ENCODE data around the gene TMPO. TPM values are rescaled to one million over a fixed set of nuclear protein-coding genes. Genes with fewer than 3 reads are reported as not detected.
"Not testable (repeated sequence)": the region's sequence is repeated elsewhere in the genome, so short reads cannot be mapped to it uniquely, and the experiment has no call there.

TMPO gene
- total RNA-seq, 2 donors from 2014 or later, result 236 to 248 TPM

DNA sequence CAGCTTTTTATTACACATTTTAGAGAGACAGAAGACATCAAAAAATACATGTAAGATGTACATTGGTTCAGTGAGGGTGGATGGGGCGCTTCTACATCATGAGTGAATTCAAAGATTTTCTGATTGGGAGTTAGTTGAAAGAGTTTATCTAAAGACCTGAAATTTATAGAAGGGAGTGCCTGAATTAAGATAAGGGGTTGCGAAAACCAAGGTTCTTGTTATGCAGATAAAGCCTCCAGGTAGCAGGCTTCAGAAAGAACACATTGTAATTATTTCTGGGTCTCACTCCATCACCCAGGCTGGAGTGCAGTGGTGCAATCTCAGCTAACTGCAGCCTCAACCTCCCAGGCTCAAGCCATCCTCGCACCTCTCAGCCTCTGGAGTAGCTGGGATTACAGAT lies 26.2 kb upstream of the TMPO start:
- Mint-ChIP-seq H3K4me1 (ENCODE audit: low read depth) (peaks cover 25% of the 10 kb centered on the region), H3K27me3 (ENCODE audit: low read depth) (no peaks in the 10 kb centered on the region), H3K36me3 (ENCODE audit: insufficient read depth in 2 of 2) (no peaks in the 10 kb centered on the region), H3K4me3 (no peak overlapping the region), H3K27ac (no peak overlapping the region), H3K9me3 (no peaks in the 10 kb centered on the region)
- DNase-seq (no peak), ATAC-seq (replicated peaks in 1 of 2) (no peak)

DNA sequence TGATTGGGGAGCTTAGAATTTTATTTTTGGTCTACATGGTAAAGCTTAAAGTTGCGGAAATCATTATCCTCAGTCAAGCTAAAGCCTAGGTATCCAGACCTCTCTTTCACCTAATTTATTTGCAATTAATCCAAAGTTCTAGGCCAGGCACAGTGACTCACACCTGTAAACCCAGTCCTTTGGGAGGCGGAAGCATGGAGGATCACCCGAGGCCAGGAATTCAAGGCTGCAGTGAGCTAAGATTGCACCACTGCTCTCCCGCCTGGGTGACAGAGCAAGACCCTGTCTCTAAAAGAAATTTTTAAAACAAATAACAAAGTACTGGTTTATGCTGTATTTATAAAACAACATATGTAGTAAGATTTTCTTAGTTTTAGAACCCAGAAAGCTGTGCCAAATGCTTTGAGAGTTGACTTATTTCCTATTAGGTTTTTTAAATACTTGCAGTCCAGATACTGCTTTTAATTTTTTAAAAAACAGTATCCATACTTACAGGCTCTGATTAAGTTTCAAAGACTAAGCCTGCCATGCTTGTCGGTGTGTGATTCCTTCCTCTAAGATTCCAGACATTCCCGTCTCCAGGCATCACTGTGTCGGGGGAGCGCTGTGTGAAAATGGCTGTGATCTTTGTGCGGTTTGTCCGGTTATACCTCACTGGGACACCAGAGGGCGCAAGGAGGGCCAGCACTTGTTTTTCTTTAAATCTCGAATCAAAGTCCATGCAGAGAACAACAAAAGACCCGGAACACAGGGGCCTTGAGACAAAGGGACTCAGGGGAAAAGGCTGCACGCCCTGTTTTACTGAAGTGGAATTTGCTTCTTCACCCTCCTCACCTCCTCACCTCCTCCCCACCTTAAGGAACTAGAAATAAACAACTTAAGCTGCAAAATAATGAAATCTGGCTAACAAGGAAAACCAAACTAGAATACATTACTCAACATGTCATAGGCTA lies 24.6 kb upstream of the TMPO start:
- no peaks in the 10 kb centered on the region for H3K36me3 Mint-ChIP-seq (ENCODE audit: insufficient read depth in 2 of 2)
- no peaks in the 10 kb centered on the region for H3K27me3 Mint-ChIP-seq (ENCODE audit: low read depth)
- H3K27ac Mint-ChIP-seq, result peak overlapping the region; percentile 93
- DNase-seq (peak; percentile 77 to 86), ATAC-seq (replicated peaks in 1 of 2) (peak; percentile 72 to 80)
- no peaks in the 10 kb centered on the region for H3K9me3 Mint-ChIP-seq
- peaks cover 25% of the 10 kb centered on the region for H3K4me1 Mint-ChIP-seq (ENCODE audit: low read depth)
- H3K4me3 Mint-ChIP-seq, result peak overlapping the region; percentile 57 to 74

DNA sequence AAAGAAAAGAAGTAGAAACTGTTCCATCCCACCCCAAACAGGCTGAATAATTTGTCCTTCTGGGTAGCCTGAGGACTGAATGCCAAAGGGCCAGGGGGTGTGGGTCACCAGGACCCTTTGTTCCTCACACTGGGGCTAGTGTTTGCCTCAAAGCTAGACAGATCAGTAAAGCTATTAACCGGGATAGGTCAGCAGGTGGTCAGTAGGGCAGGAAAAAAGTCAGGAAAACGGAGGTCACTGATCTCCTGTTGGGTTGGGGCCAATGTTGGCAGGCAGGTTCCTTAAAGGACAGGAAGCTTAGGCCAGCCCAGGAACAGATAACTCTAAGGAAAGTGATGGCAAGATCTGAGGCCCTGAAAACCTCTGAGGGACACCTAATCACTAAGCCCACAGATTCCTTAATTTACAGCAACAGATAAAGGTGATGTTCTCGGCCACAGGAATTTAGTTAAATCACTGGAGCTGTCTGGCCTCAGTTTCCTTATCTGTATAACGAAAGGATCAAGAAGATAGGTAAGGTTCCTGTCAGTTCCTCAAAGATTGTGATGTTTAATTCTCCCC lies 22.7 kb upstream of the TMPO start:
- Mint-ChIP-seq H3K4me1 (ENCODE audit: low read depth) (peaks cover 25% of the 10 kb centered on the region), H3K4me3 (no peak overlapping the region), H3K27me3 (ENCODE audit: low read depth) (no peaks in the 10 kb centered on the region), H3K9me3 (no peaks in the 10 kb centered on the region), H3K36me3 (ENCODE audit: insufficient read depth in 2 of 2) (no peaks in the 10 kb centered on the region), H3K27ac (no peak overlapping the region)
- DNase-seq (no peak), ATAC-seq (replicated peaks in 1 of 2) (no peak)

DNA sequence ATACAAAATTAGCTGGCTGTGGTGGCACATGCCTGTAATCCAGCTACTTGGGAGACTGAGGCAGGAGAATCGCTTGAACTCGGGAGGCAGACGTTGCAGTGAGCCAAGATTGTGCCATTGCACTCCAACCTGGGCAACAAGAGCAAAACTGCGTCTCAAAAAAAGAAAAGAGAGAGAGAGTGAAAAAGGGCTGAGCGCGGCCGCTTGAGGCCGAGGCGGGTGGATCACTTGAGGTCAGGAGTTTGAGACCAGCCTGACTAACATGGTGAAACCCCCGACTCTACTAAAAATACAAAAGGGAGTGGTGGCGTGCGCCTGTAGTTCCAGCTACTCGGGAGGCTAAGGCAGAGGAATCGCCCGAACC lies 14.1 kb upstream of the TMPO start:
- ATAC-seq (replicated peaks in 1 of 2); H3K9me3 Mint-ChIP-seq; DNase-seq; H3K27me3 Mint-ChIP-seq (ENCODE audit: low read depth): not testable (repeated sequence)
- H3K27ac Mint-ChIP-seq, result peak overlapping the region; percentile 91
- peak overlapping the region; percentile 60 to 81 for H3K4me3 Mint-ChIP-seq
- peaks cover 6 to 12% of the 10 kb centered on the region in 2 donors for H3K36me3 Mint-ChIP-seq (ENCODE audit: insufficient read depth in 2 of 2)
- peaks cover 40% of the 10 kb centered on the region for H3K4me1 Mint-ChIP-seq (ENCODE audit: low read depth)

DNA sequence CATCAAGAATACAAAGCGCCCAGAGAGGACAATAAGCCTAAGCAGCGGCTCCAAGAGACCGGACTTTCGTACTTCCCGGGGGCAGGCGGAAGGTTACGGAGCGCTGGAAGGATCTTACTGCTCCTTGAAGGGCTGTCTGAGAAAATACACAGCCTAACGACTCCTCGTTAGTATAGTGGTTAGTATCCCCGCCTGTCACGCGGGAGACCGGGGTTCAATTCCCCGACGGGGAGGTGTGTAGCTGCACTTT lies 12.1 kb upstream of the TMPO start:
- peak; percentile 87 to 92 for DNase-seq
- H3K27ac Mint-ChIP-seq, result peak overlapping the region; percentile 100
- peaks cover 40% of the 10 kb centered on the region for H3K4me1 Mint-ChIP-seq (ENCODE audit: low read depth)
- H3K36me3 Mint-ChIP-seq (ENCODE audit: insufficient read depth in 2 of 2), result peaks cover 6 to 12% of the 10 kb centered on the region in 2 donors
- peaks cover 0 to 1% of the 10 kb centered on the region in 2 donors for H3K9me3 Mint-ChIP-seq
- ATAC-seq (replicated peaks in 1 of 2), result peak; percentile 80 to 84
- H3K27me3 Mint-ChIP-seq (ENCODE audit: low read depth), result no peaks in the 10 kb centered on the region
- peak overlapping the region; percentile 96 to 99 for H3K4me3 Mint-ChIP-seq

DNA sequence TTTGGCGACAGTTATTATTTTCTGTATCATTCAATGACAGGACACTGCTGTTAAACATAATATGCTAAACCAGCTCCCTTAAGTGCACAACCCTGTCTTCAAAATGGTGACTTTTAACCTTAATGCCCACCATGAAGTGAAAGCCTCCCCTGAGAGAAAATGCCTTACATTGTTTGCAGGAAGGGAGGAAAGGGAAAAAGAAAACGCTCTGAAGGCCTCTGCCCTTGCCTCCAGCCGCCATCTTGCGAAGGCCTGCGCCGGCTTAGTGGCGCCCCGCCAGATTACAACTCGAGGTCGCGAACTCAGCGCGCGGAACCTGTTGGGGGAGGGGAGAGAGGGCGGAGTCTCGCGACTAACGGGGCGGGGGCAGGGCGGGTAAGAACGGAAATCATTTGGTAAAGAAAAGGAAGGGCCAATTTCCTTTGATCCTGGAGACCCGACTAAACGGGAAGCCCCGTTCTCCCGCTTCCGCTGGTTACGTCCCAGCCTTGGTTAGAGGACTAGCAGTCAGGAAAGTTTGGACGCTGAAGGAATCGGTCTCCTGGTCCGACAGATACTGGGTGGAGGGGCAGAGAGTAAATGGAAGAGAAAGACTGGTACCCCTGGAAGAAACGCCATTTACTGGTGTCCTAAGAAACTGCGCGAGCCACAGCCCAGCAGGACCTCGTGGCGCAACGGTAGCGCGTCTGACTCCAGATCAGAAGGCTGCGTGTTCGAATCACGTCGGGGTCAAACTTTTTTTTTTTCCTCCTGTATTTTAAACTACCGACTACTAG lies 11.6 kb upstream of the TMPO start:
- DNase-seq, result peak; percentile 95 to 96
- H3K9me3 Mint-ChIP-seq, result peaks cover 0 to 1% of the 10 kb centered on the region in 2 donors
- peaks cover 6 to 12% of the 10 kb centered on the region in 2 donors for H3K36me3 Mint-ChIP-seq (ENCODE audit: insufficient read depth in 2 of 2)
- H3K27me3 Mint-ChIP-seq (ENCODE audit: low read depth), result no peaks in the 10 kb centered on the region
- peak; percentile 81 to 84 for ATAC-seq (replicated peaks in 1 of 2)
- peak overlapping the region; percentile 100 for H3K27ac Mint-ChIP-seq
- peak overlapping the region; percentile 96 to 99 for H3K4me3 Mint-ChIP-seq
- peaks cover 40% of the 10 kb centered on the region for H3K4me1 Mint-ChIP-seq (ENCODE audit: low read depth)

DNA sequence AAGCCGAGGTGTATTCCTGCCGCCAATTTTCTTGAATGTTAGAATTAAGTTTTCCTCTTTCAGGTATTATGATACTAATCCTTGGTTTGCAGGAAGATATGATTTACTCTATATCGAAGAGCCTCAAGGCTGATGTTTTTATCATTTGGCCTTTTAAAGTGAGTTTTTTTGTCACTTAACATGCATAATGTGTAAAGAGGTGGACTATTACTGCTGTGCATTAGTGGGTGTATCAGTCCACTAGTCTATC lies 11.1 kb upstream of the TMPO start:
- H3K4me3 Mint-ChIP-seq, result peak overlapping the region; percentile 96 to 99

DNA sequence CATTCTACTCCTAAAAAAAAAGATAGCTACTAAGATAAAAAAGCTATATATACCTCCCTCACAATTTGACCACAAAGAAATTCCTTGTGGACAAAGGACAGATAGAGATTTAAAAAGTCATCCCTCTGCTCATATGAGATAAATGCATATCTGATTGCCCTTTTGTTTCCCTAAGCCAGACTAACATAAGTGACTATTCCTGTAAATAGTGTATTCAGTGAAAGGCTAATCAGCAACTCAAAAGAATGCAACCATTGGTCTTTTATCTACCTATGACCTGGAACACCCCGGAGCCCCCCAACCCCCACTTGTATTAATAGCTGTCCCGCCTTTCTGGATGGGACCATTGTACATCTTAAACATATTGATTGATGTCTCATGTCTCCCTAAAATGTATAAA lies 6.3 kb upstream of the TMPO start:
- DNase-seq (no peak), ATAC-seq (replicated peaks in 1 of 2) (no peak)
- Mint-ChIP-seq H3K9me3 (no peaks in the 10 kb centered on the region), H3K4me1 (ENCODE audit: low read depth) (peaks cover 27% of the 10 kb centered on the region), H3K36me3 (ENCODE audit: insufficient read depth in 2 of 2) (peaks cover 3 to 12% of the 10 kb centered on the region in 2 donors), H3K27ac (no peak overlapping the region), H3K4me3 (no peak overlapping the region), H3K27me3 (ENCODE audit: low read depth) (no peaks in the 10 kb centered on the region)

More for the DNA sequence above, 11.1 kb upstream of the TMPO start:
- Mint-ChIP-seq H3K27me3 (ENCODE audit: low read depth) (no peaks in the 10 kb centered on the region), H3K9me3 (peaks cover 0 to 1% of the 10 kb centered on the region in 2 donors), H3K4me1 (ENCODE audit: low read depth) (peaks cover 40% of the 10 kb centered on the region), H3K27ac (peak overlapping the region; percentile 100), H3K36me3 (ENCODE audit: insufficient read depth in 2 of 2) (peaks cover 6 to 12% of the 10 kb centered on the region in 2 donors)
- ATAC-seq (replicated peaks in 1 of 2), result no peak
- no peak for DNase-seq

DNA sequence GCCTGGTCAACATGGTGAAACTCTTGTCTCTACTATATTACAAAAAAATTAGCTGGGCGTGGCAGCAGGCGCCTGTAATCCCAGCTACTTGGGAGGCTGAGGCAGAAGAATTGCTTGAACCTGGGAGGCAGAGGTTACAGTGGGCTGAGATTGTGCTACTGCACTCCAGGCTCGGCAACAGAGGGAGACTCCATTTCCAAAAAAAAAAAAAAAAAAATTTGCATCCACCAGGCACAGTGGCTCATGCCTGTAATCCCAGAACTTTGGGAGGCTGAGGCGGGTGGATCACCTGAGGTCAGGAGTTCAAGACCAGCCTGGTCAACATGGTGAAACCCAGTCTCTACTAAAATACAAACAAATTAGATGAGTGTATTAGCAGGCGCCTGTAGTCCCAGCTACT lies 3.6 kb upstream of the TMPO start:
- H3K4me3 Mint-ChIP-seq; ATAC-seq (replicated peaks in 1 of 2); H3K9me3 Mint-ChIP-seq; DNase-seq; H3K27ac Mint-ChIP-seq; H3K27me3 Mint-ChIP-seq (ENCODE audit: low read depth): not testable (repeated sequence)
- Mint-ChIP-seq H3K36me3 (ENCODE audit: insufficient read depth in 2 of 2) (peaks cover 8 to 15% of the 10 kb centered on the region in 2 donors), H3K4me1 (ENCODE audit: low read depth) (peaks cover 13% of the 10 kb centered on the region)

DNA sequence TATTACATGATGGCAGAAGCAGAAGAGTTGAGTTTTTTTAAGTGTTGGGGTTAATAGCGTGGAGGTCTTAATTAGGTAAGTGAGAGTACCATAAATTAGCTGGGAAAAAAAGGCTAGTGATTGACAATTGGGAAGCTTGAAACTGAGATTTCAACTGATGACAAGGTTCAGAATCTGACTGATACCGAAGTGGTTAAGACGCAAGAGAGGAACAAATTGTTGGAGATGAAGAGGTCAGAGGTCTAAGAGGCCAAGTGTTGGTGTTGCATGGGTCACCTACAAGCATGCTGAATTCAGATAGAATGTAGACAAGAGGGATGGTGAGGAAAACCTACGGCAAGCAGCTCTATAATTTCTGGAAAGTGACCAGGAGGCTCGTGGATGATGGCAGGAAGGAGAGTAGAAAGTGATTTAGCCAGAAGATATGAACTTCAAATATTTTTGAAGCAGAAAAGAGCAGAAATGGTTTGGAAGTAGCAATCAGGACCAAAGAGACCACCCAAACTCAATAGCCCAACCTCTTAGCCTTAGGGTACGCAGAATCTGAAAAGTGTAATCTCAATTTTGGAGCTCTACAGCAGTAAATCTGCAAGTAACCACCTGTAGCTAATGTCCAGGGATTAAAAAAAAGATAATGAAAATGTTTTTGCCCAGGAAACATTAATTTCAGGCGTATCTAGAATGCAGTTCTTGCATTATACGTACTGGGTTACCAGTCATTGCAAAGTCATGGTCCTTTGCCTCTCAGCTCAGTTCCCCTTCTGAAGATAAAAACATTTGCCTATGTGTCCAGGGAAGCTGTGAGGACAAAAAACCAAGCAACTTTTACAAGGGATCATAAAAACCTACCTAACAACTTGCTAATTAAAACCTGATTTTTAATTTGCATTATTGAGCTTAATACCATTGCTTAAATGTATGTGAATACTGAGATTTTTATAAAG lies 1.7 kb upstream of the TMPO start:
- H3K27me3 Mint-ChIP-seq (ENCODE audit: low read depth), result no peaks in the 10 kb centered on the region
- H3K27ac Mint-ChIP-seq, result peak overlapping the region; percentile 98

DNA sequence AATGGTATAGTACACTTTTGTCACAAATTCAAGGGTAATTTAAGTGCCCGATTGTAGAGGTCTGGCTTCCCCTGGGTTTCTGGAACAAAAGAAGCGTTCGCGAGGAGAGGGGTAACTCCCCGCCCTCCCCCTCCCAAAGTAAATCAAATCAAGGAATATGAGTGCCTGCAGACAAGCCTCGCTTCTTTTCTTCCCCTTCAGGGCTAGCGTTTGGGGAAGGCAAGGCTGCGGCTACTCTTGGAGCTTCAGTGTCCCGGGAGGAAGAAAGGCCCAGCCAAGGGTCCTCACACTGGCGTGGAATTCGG lies 456 bp upstream of the TMPO start:
- DNase-seq (no peak), ATAC-seq (replicated peaks in 1 of 2) (no peak)
- Mint-ChIP-seq H3K27me3 (ENCODE audit: low read depth) (no peaks in the 10 kb centered on the region), H3K4me1 (ENCODE audit: low read depth) (peaks cover 31% of the 10 kb centered on the region), H3K9me3 (no peaks in the 10 kb centered on the region), H3K4me3 (peak overlapping the region; percentile 82 to 94), H3K36me3 (ENCODE audit: insufficient read depth in 2 of 2) (peaks cover 8 to 25% of the 10 kb centered on the region in 2 donors), H3K27ac (peak overlapping the region; percentile 98)

More for the DNA sequence above, 1.7 kb upstream of the TMPO start:
- peaks cover 8 to 19% of the 10 kb centered on the region in 2 donors for H3K36me3 Mint-ChIP-seq (ENCODE audit: insufficient read depth in 2 of 2)
- ATAC-seq (replicated peaks in 1 of 2), result no peak
- H3K9me3 Mint-ChIP-seq, result no peaks in the 10 kb centered on the region
- DNase-seq, result no peak
- peak overlapping the region; percentile 82 to 94 for H3K4me3 Mint-ChIP-seq
- peaks cover 18% of the 10 kb centered on the region for H3K4me1 Mint-ChIP-seq (ENCODE audit: low read depth)

DNA sequence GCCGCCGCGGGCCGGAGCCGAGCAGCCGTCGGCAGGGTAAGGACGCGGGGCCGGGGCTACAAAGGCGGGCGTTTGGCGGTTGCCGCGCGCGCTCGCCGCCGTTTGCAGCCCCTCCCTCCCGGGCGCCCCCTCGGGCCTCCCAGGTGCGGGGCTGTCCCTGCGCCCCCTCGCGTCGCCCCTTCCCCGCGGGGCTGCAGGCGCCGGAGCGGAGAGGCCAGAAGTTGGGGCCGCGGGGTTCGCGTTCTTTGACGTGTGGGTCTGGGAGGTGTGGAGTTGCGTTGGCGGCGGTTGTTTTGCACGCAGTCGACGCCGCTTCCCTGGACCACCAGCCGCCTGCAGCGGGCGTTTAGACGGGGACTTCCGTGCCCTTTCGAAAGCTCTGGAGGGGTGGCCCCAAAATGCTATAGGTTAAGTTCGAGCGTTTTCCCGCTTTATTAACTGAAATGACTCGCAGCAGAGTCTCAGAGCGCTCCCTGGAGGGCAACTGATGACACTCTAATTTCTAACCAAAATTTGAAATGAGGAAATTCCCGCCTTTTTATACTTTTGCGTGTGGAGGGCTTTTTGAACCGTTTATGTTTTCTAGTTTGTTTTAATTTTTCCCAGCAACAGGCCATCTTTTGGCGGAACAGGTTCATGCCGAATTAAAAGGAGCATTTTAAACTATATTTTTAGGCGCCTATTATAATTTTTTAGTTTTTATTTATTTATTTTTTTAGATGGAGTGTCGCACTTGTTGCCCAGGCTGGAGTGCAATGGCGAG lies 902 bp downstream of the TMPO start:
- Mint-ChIP-seq H3K4me3 (peak overlapping the region; percentile 94 to 98), H3K36me3 (ENCODE audit: insufficient read depth in 2 of 2) (peaks cover 8 to 31% of the 10 kb centered on the region in 2 donors), H3K27me3 (ENCODE audit: low read depth) (no peaks in the 10 kb centered on the region), H3K27ac (peak overlapping the region; percentile 98), H3K4me1 (ENCODE audit: low read depth) (peaks cover 44% of the 10 kb centered on the region), H3K9me3 (no peaks in the 10 kb centered on the region)
- ATAC-seq (replicated peaks in 1 of 2) (peak; percentile 73 to 76), DNase-seq (peak; percentile 90 to 93)
